CD4-positive, alpha-beta memory T cell (primary cell): ENCODE results near the gene STAT1. TPM values are rescaled to one million over a fixed set of nuclear protein-coding genes. Genes with fewer than 3 reads are reported as not detected.

Experiments used
- CTCF ChIA-PET: fragments of 350-600 bp; sonication (Branson Sonifier 250); formaldehyde crosslinking; loops from one replicate; lab custom pipeline; 2021; ENCODE audit warnings: inconsistent platforms; ENCODE audit not compliant: partially characterized antibody; lab: Charles Lee
- POLR2A ChIA-PET: fragments of 350-600 bp; sonication (Branson Sonifier 250); formaldehyde crosslinking; loops from one replicate; lab custom pipeline; 2021; ENCODE audit not compliant: partially characterized antibody; lab: Charles Lee
- DNase-seq, 5 donors: peaks; one replicate each; pipeline versions ENCODE4 v3.0.0 to v3.0.0-alpha.2; 2020 to 2022; ENCODE audit warnings: mixed read lengths in 1 of 5
- H3K27ac ChIP-seq: one replicate; pipeline ENCODE4 v1.7.0; 2013; ENCODE audit warnings: low read depth, low read length
- H3K27me3 ChIP-seq: 2 replicates; pipeline ENCODE4 v1.7.0; 2013; ENCODE audit warnings: mild to moderate bottlenecking, low read length, moderate library complexity; ENCODE audit not compliant: insufficient read depth
- H3K36me3 ChIP-seq: 2 replicates; pipeline ENCODE4 v1.7.0; 2013; ENCODE audit warnings: mild to moderate bottlenecking, low read length, moderate library complexity; ENCODE audit not compliant: insufficient read depth
- H3K4me1 ChIP-seq: 2 replicates; pipeline ENCODE4 v1.7.0; 2013; ENCODE audit warnings: mild to moderate bottlenecking, low read length, moderate library complexity; ENCODE audit not compliant: insufficient read depth
- H3K4me3 ChIP-seq, 2 donors: one replicate each; pipeline ENCODE4 v1.7.0; 2013; ENCODE audit warnings: low read length in 2 of 2, mild to moderate bottlenecking in 1 of 2
- H3K9me3 ChIP-seq, 2 donors: one replicate each; pipeline ENCODE4 v1.7.0; 2013; ENCODE audit warnings: low read length in 2 of 2, control low read depth in 1 of 2; ENCODE audit not compliant: control insufficient read depth in 1 of 2
- H3K27ac Mint-ChIP-seq, 7 donors: one replicate each; pipeline ENCODE4 v1.8.0; 2020 to 2021; ENCODE audit warnings: mixed read lengths in 7 of 7, mild to moderate bottlenecking in 6 of 7, inconsistent platforms in 3 of 7, moderate library complexity in 3 of 7
- H3K27me3 Mint-ChIP-seq, 2 donors: one replicate each; pipeline ENCODE4 v1.8.0; 2020 to 2021; ENCODE audit warnings: mixed read lengths in 2 of 2
- H3K36me3 Mint-ChIP-seq, 2 donors: one replicate each; pipeline ENCODE4 v1.8.0; 2020 to 2021; ENCODE audit warnings: mixed read lengths in 2 of 2, inconsistent platforms in 1 of 2, mild to moderate bottlenecking in 1 of 2
- H3K4me1 Mint-ChIP-seq, 4 donors: one replicate each; pipeline ENCODE4 v1.8.0; 2020 to 2021; ENCODE audit warnings: mixed read lengths in 4 of 4, mild to moderate bottlenecking in 1 of 4
- H3K4me3 Mint-ChIP-seq, 8 donors: one replicate each; pipeline ENCODE4 v1.8.0; 2020 to 2021; ENCODE audit warnings: mixed read lengths in 8 of 8, mild to moderate bottlenecking in 7 of 8, moderate library complexity in 6 of 8, inconsistent platforms in 3 of 8
- H3K9me3 Mint-ChIP-seq, 8 donors: one replicate each; pipeline ENCODE4 v1.8.0; 2020 to 2021; ENCODE audit warnings: mixed read lengths in 8 of 8, mild to moderate bottlenecking in 5 of 8, inconsistent platforms in 3 of 8, moderate library complexity in 1 of 8
- intact Hi-C: fragments of 100-400 bp; cut with micrococcal nuclease; formaldehyde crosslinking; loops from one replicate; pipeline ENCODE4 v1.15.1; 2023
- polyA plus RNA-seq, 2 donors: library from polyadenylated mRNA; unstranded; fragments of 300-500 nt; fragmentation: Illumina TruSeq; gene quantifications; one replicate each; pipeline ENCODE4 v1.2.3, GENCODE V29; 2021
- total RNA-seq, 2 experiments: library from RNA; stranded (reverse); gene quantifications; one replicate each; pipeline ENCODE4 v1.2.3, GENCODE V29; 2021

The STAT1 gene
- total and polyA plus RNA-seq, 4 experiments from 2014 or later = 130 to 230 (median 175) TPM

GRCh38 chr2:191051825-191052778 lies 38.1 kb upstream of the STAT1 start:
- H3K27ac Mint-ChIP-seq = no peak overlapping the region
- Histone ChIP-seq H3K27ac (no peak overlapping the region), H3K4me1 (peaks cover 28% of the 10 kb centered on the region), H3K4me3 (no peak overlapping the region), H3K27me3 (no peaks in the 10 kb centered on the region), H3K9me3 (no peaks in the 10 kb centered on the region), H3K36me3 (no peaks in the 10 kb centered on the region)
- H3K4me3 Mint-ChIP-seq = no peak overlapping the region
- peaks cover 15 to 23% (median 20%) of the 10 kb centered on the region in 4 donors for H3K4me1 Mint-ChIP-seq
- H3K27me3 Mint-ChIP-seq = no peaks in the 10 kb centered on the region
- POLR2A ChIA-PET = interaction anchor here (0.6 to 7.0 kb wide), 15 partner anchors 10 to 154 kb away, joined by 3 to 70 read pairs (median 9); partner anchors contain the start of genes STAT1 and STAT4
- DNase-seq = peak in 4 of 5 donors; percentile 52 to 66 (median 62)
- intact Hi-C loops = loop anchor here (1.0 to 5.0 kb wide), 5 partner anchors 99 to 625 kb away; partner anchors contain the start of gene NABP1
- peaks cover 8 to 24% of the 10 kb centered on the region in 2 donors for H3K36me3 Mint-ChIP-seq
- CTCF ChIA-PET = interaction anchor here (0.6 to 13.9 kb wide), 49 partner anchors 8 to 1110 kb away, joined by 3 to 567 read pairs (median 5); partner anchors contain the start of gene STAT4
- no peaks in the 10 kb centered on the region for H3K9me3 Mint-ChIP-seq

GRCh38 chr2:191051177-191051576 lies 37.2 kb upstream of the STAT1 start:
- intact Hi-C loops = loop anchor here (5.0 kb wide), 2 partner anchors 251 to 626 kb away; partner anchors contain the start of gene NABP1
- H3K4me3 ChIP-seq = no peak overlapping the region
- peaks cover 19% of the 10 kb centered on the region for H3K4me1 ChIP-seq
- H3K9me3 ChIP-seq = no peaks in the 10 kb centered on the region
- Mint-ChIP-seq H3K27me3 (no peaks in the 10 kb centered on the region), H3K4me3 (no peak overlapping the region), H3K27ac (peak overlapping the region in 1 of 7 donors; percentile 14), H3K9me3 (no peaks in the 10 kb centered on the region), H3K36me3 (peaks cover 10 to 30% of the 10 kb centered on the region in 2 donors), H3K4me1 (peaks cover 10 to 18% (median 16%) of the 10 kb centered on the region in 4 donors)
- ChIA-PET CTCF (interaction anchor here (0.8 to 13.9 kb wide), 25 partner anchors 7 to 637 kb away, joined by 3 to 567 read pairs (median 8); partner anchors contain the start of gene STAT4), POLR2A (interaction anchor here (1.3 to 7.0 kb wide), 12 partner anchors 10 to 109 kb away, joined by 3 to 70 read pairs (median 8); partner anchors contain the start of genes STAT1 and STAT4)
- no peaks in the 10 kb centered on the region for H3K27me3 ChIP-seq
- H3K36me3 ChIP-seq = no peaks in the 10 kb centered on the region
- H3K27ac ChIP-seq = no peak overlapping the region
- no peak for DNase-seq

GRCh38 chr2:191050640-191050987 lies 36.6 kb upstream of the STAT1 start:
- Mint-ChIP-seq H3K36me3 (peaks cover 14 to 34% of the 10 kb centered on the region in 2 donors), H3K4me1 (peaks cover 6 to 17% (median 11%) of the 10 kb centered on the region in 4 donors), H3K4me3 (peak overlapping the region in 2 of 8 donors; percentile 29 to 40), H3K27ac (peak overlapping the region in 5 of 7 donors; percentile 7 to 46 (median 19)), H3K9me3 (no peaks in the 10 kb centered on the region), H3K27me3 (no peaks in the 10 kb centered on the region)
- no peak for DNase-seq
- POLR2A ChIA-PET = interaction anchor here (0.7 to 7.0 kb wide), 7 partner anchors 10 to 258 kb away, joined by 3 to 70 read pairs (median 5); partner anchors contain the start of genes STAT1 and STAT4
- no peak overlapping the region for H3K27ac ChIP-seq
- H3K4me1 ChIP-seq = peaks cover 13% of the 10 kb centered on the region
- H3K36me3 ChIP-seq = no peaks in the 10 kb centered on the region
- H3K9me3 ChIP-seq = no peaks in the 10 kb centered on the region
- CTCF ChIA-PET = interaction anchor here (0.7 to 13.9 kb wide), 13 partner anchors 9 to 504 kb away, joined by 3 to 567 read pairs (median 9); partner anchors contain the start of gene STAT4
- no peaks in the 10 kb centered on the region for H3K27me3 ChIP-seq
- intact Hi-C loops = loop anchor here (5.0 kb wide), 2 partner anchors 252 to 627 kb away; partner anchors contain the start of gene NABP1
- H3K4me3 ChIP-seq = no peak overlapping the region

- Mint-ChIP-seq H3K4me1 (peaks cover 6 to 16% (median 10%) of the 10 kb centered on the region in 4 donors), H3K4me3 (no peak overlapping the region), H3K27me3 (no peaks in the 10 kb centered on the region), H3K27ac (peak overlapping the region in 4 of 7 donors; percentile 19 to 46 (median 34)), H3K36me3 (peaks cover 20 to 37% of the 10 kb centered on the region in 2 donors), H3K9me3 (no peaks in the 10 kb centered on the region)
- Histone ChIP-seq H3K27me3 (no peaks in the 10 kb centered on the region), H3K27ac (no peak overlapping the region), H3K4me3 (no peak overlapping the region), H3K9me3 (no peaks in the 10 kb centered on the region), H3K36me3 (no peaks in the 10 kb centered on the region), H3K4me1 (peaks cover 12% of the 10 kb centered on the region)
- intact Hi-C loops = loop anchor here (5.0 kb wide), 3 partner anchors 252 to 627 kb away; partner anchors contain the start of gene NABP1
- POLR2A ChIA-PET = interaction anchor here (0.7 to 7.0 kb wide), 6 partner anchors 9 to 257 kb away, joined by 3 to 70 read pairs (median 11); partner anchors contain the start of genes STAT1 and STAT4
- CTCF ChIA-PET = interaction anchor here (0.7 to 13.9 kb wide), 13 partner anchors 8 to 505 kb away, joined by 3 to 567 read pairs (median 8); partner anchors contain the start of gene STAT4
- no peak for DNase-seq
Observed at GRCh38 chr2:191049728-191050639, 36.0 kb upstream of the STAT1 start.

- H3K4me1 Mint-ChIP-seq = peaks cover 0 to 10% (median 6%) of the 10 kb centered on the region in 4 donors
- peaks cover 0 to 6% (median 0%) of the 10 kb centered on the region in 8 donors for H3K9me3 Mint-ChIP-seq
- no peak overlapping the region for H3K27ac Mint-ChIP-seq
- H3K36me3 Mint-ChIP-seq = peaks cover 29 to 42% of the 10 kb centered on the region in 2 donors
- H3K4me1 ChIP-seq = peaks cover 12% of the 10 kb centered on the region
- H3K4me3 Mint-ChIP-seq = no peak overlapping the region
- intact Hi-C loops = loop anchor here (5.0 kb wide), 1 partner anchor 266 kb away; no protein-coding TSS in a partner anchor
- H3K4me3 ChIP-seq = no peak overlapping the region
- POLR2A ChIA-PET = interaction anchor here (1.0 kb wide), 1 partner anchor 10 kb away, joined by 3 read pairs; no protein-coding TSS in a partner anchor
- H3K9me3 ChIP-seq = no peaks in the 10 kb centered on the region
- CTCF ChIA-PET = interaction anchor here (0.9 to 13.9 kb wide), 6 partner anchors 10 to 267 kb away, joined by 3 to 567 read pairs (median 33); no protein-coding TSS in a partner anchor
- H3K36me3 ChIP-seq = no peaks in the 10 kb centered on the region
- no peak overlapping the region for H3K27ac ChIP-seq
- H3K27me3 Mint-ChIP-seq = no peaks in the 10 kb centered on the region
- no peak for DNase-seq
- no peaks in the 10 kb centered on the region for H3K27me3 ChIP-seq
Observed at GRCh38 chr2:191048073-191048472, 34.1 kb upstream of the STAT1 start.

GRCh38 chr2:191045141-191045540 lies 31.2 kb upstream of the STAT1 start:
- Mint-ChIP-seq H3K27ac (peak overlapping the region in 1 of 7 donors; percentile 65), H3K4me1 (peaks cover 6 to 18% (median 10%) of the 10 kb centered on the region in 4 donors), H3K4me3 (no peak overlapping the region), H3K27me3 (no peaks in the 10 kb centered on the region), H3K9me3 (peaks cover 0 to 6% (median 0%) of the 10 kb centered on the region in 8 donors), H3K36me3 (peaks cover 36 to 45% of the 10 kb centered on the region in 2 donors)
- Histone ChIP-seq H3K27me3 (no peaks in the 10 kb centered on the region), H3K4me1 (no peaks in the 10 kb centered on the region), H3K27ac (no peak overlapping the region), H3K9me3 (no peaks in the 10 kb centered on the region), H3K4me3 (no peak overlapping the region), H3K36me3 (no peaks in the 10 kb centered on the region)
- ChIA-PET POLR2A (no interaction called here), CTCF (interaction anchor here (2.4 kb wide), 1 partner anchor 111 kb away, joined by 21 read pairs; no protein-coding TSS in a partner anchor)
- no peak for DNase-seq
- intact Hi-C loops = loop anchor here (5.0 kb wide), 1 partner anchor 263 kb away; no protein-coding TSS in a partner anchor
